Activated naive CD4-positive, alpha-beta T cell treated with anti-CD3 and anti-CD28 coated beads for 36 hours (primary cell): Measurements from ENCODE around the gene AK2. TPM values are rescaled to one million over a fixed set of nuclear protein-coding genes. Genes with fewer than 3 reads are reported as not detected.
"Not testable (repeated sequence)": the region's sequence is repeated elsewhere in the genome, so short reads cannot be mapped to it uniquely, and the experiment has no call there.

Experiments
- CTCF ChIA-PET: fragments of 350-600 bp; sonication (Branson Sonifier 250); formaldehyde crosslinking; loops from one replicate; lab custom pipeline; 2021; ENCODE audit warnings: antibody characterized with exemption; lab: Charles Lee
- DNase-seq: peaks from one replicate; pipeline ENCODE4 v3.0.0-alpha.2; 2020
- H3K27ac Mint-ChIP-seq: one replicate; pipeline ENCODE4 v1.8.0; 2021; ENCODE audit warnings: mild to moderate bottlenecking, mixed read lengths
- H3K27me3 Mint-ChIP-seq: one replicate; pipeline ENCODE4 v1.8.0; 2021; ENCODE audit warnings: low read depth, mixed read lengths
- H3K36me3 Mint-ChIP-seq: one replicate; pipeline ENCODE4 v1.8.0; 2021; ENCODE audit warnings: low read depth, mixed read lengths
- H3K4me1 Mint-ChIP-seq: one replicate; pipeline ENCODE4 v1.8.0; 2021; ENCODE audit warnings: low read depth, mixed read lengths
- H3K4me3 Mint-ChIP-seq: one replicate; pipeline ENCODE4 v1.8.0; 2021; ENCODE audit warnings: mild to moderate bottlenecking, moderate library complexity, mixed read lengths
- H3K9me3 Mint-ChIP-seq: one replicate; pipeline ENCODE4 v1.8.0; 2021; ENCODE audit warnings: mixed read lengths
- intact Hi-C: fragments of 100-400 bp; cut with micrococcal nuclease; formaldehyde crosslinking; loops from one replicate; pipeline ENCODE4 v1.15.1; 2023
- total RNA-seq, 2 experiments: library from RNA; stranded (reverse); gene quantifications; one replicate each; pipeline ENCODE4 v1.2.3, GENCODE V29; 2021

AK2 gene
- total RNA-seq, 2 experiments from 2014 or later, result 311 to 328 TPM

GRCh38 chr1:33070628-33071027, 33.9 kb upstream of the AK2 start:
- H3K36me3 Mint-ChIP-seq, result peaks cover 3% of the 10 kb centered on the region
- CTCF ChIA-PET, result no interaction called here
- H3K9me3 Mint-ChIP-seq, result peaks cover 18% of the 10 kb centered on the region
- H3K4me1 Mint-ChIP-seq, result no peaks in the 10 kb centered on the region
- no peak overlapping the region for H3K27ac Mint-ChIP-seq
- H3K4me3 Mint-ChIP-seq, result no peak overlapping the region
- H3K27me3 Mint-ChIP-seq, result peaks cover 2% of the 10 kb centered on the region
- intact Hi-C loops, result no loop called here
- DNase-seq, result no peak

GRCh38 chr1:33068108-33068507, 31.4 kb upstream of the AK2 start:
- CTCF ChIA-PET, H3K27ac Mint-ChIP-seq, H3K4me1 Mint-ChIP-seq, H3K27me3 Mint-ChIP-seq, H3K4me3 Mint-ChIP-seq, DNase-seq, intact Hi-C loops, H3K36me3 Mint-ChIP-seq: not testable (repeated sequence)
- peaks cover 42% of the 10 kb centered on the region for H3K9me3 Mint-ChIP-seq

- H3K4me3 Mint-ChIP-seq, H3K4me1 Mint-ChIP-seq, H3K27ac Mint-ChIP-seq, intact Hi-C loops, H3K27me3 Mint-ChIP-seq, CTCF ChIA-PET, DNase-seq, H3K36me3 Mint-ChIP-seq: not testable (repeated sequence)
- H3K9me3 Mint-ChIP-seq, result peaks cover 53% of the 10 kb centered on the region
Observed at GRCh38 chr1:33066477-33066876, 29.8 kb upstream of the AK2 start.

GRCh38 chr1:33065301-33065700, 28.6 kb upstream of the AK2 start:
- no peaks in the 10 kb centered on the region for H3K4me1 Mint-ChIP-seq
- no peak overlapping the region for H3K4me3 Mint-ChIP-seq

GRCh38 chr1:33064284-33064683, 27.6 kb upstream of the AK2 start:
- intact Hi-C loops, H3K27ac Mint-ChIP-seq, H3K4me1 Mint-ChIP-seq, H3K36me3 Mint-ChIP-seq, CTCF ChIA-PET, H3K4me3 Mint-ChIP-seq, DNase-seq, H3K27me3 Mint-ChIP-seq: not testable (repeated sequence)
- H3K9me3 Mint-ChIP-seq, result peaks cover 56% of the 10 kb centered on the region

More at GRCh38 chr1:33065301-33065700, 28.6 kb upstream of the AK2 start:
- peaks cover 2% of the 10 kb centered on the region for H3K27me3 Mint-ChIP-seq
- peaks cover 9% of the 10 kb centered on the region for H3K36me3 Mint-ChIP-seq
- CTCF ChIA-PET, result no interaction called here
- intact Hi-C loops, result no loop called here
- peaks cover 56% of the 10 kb centered on the region for H3K9me3 Mint-ChIP-seq
- H3K27ac Mint-ChIP-seq, result no peak overlapping the region
- no peak for DNase-seq

- Mint-ChIP-seq H3K9me3 (peaks cover 50% of the 10 kb centered on the region), H3K36me3 (peaks cover 11% of the 10 kb centered on the region), H3K4me3 (no peak overlapping the region), H3K27me3 (no peaks in the 10 kb centered on the region), H3K27ac (no peak overlapping the region), H3K4me1 (no peaks in the 10 kb centered on the region)
- DNase-seq, result no peak
- CTCF ChIA-PET, result interaction anchor here (1.3 kb wide), 1 partner anchor 128 kb away, joined by 3 read pairs; no protein-coding TSS in a partner anchor
- intact Hi-C loops, result no loop called here
Observed at GRCh38 chr1:33061834-33062233, 25.2 kb upstream of the AK2 start.

- peaks cover 38% of the 10 kb centered on the region for H3K9me3 Mint-ChIP-seq
- CTCF ChIA-PET, result interaction anchor here (0.7 to 1.3 kb wide), 2 partner anchors 117 to 126 kb away, joined by 3 read pairs; no protein-coding TSS in a partner anchor
- no peak overlapping the region for H3K27ac Mint-ChIP-seq
- H3K4me3 Mint-ChIP-seq, result no peak overlapping the region
- H3K27me3 Mint-ChIP-seq, result no peaks in the 10 kb centered on the region
- peaks cover under 1% of the 10 kb centered on the region for H3K4me1 Mint-ChIP-seq
- intact Hi-C loops, result no loop called here
- H3K36me3 Mint-ChIP-seq, result peaks cover 8% of the 10 kb centered on the region
- DNase-seq, result no peak
Observed at GRCh38 chr1:33060579-33061083, 23.9 kb upstream of the AK2 start.

GRCh38 chr1:33057095-33057494, 20.4 kb upstream of the AK2 start:
- H3K27ac Mint-ChIP-seq, result no peak overlapping the region
- intact Hi-C loops, result no loop called here
- no peak for DNase-seq

GRCh38 chr1:33056426-33056825, 19.7 kb upstream of the AK2 start:
- no peak for DNase-seq
- Mint-ChIP-seq H3K27me3 (no peaks in the 10 kb centered on the region), H3K4me3 (no peak overlapping the region), H3K4me1 (peaks cover 2% of the 10 kb centered on the region), H3K36me3 (peaks cover 2% of the 10 kb centered on the region), H3K27ac (no peak overlapping the region), H3K9me3 (peaks cover 4% of the 10 kb centered on the region)
- CTCF ChIA-PET, result interaction anchor here (0.7 to 6.1 kb wide), 17 partner anchors 10 to 343 kb away, joined by 3 to 84 read pairs (median 4); no protein-coding TSS in a partner anchor
- intact Hi-C loops, result no loop called here

More at GRCh38 chr1:33057095-33057494, 20.4 kb upstream of the AK2 start:
- Mint-ChIP-seq H3K27me3 (no peaks in the 10 kb centered on the region), H3K36me3 (peaks cover 2% of the 10 kb centered on the region), H3K4me1 (peaks cover 2% of the 10 kb centered on the region), H3K4me3 (no peak overlapping the region), H3K9me3 (peaks cover 9% of the 10 kb centered on the region)
- CTCF ChIA-PET, result interaction anchor here (0.7 to 6.1 kb wide), 10 partner anchors 10 to 344 kb away, joined by 3 to 84 read pairs (median 5); no protein-coding TSS in a partner anchor

GRCh38 chr1:33055210-33056008, 18.7 kb upstream of the AK2 start:
- Mint-ChIP-seq H3K4me1 (peaks cover 4% of the 10 kb centered on the region), H3K27ac (no peak overlapping the region), H3K4me3 (no peak overlapping the region), H3K9me3 (peaks cover 3% of the 10 kb centered on the region), H3K36me3 (peaks cover 2% of the 10 kb centered on the region), H3K27me3 (no peaks in the 10 kb centered on the region)
- CTCF ChIA-PET, result interaction anchor here (0.6 to 6.1 kb wide), 28 partner anchors 9 to 457 kb away, joined by 3 to 84 read pairs (median 4); no protein-coding TSS in a partner anchor
- intact Hi-C loops, result loop anchor here (1.0 kb wide), 1 partner anchor 122 kb away; no protein-coding TSS in a partner anchor
- peak; percentile 36 for DNase-seq

- H3K4me3 Mint-ChIP-seq, result no peak overlapping the region
- no peaks in the 10 kb centered on the region for H3K36me3 Mint-ChIP-seq
- H3K9me3 Mint-ChIP-seq, result peaks cover 3% of the 10 kb centered on the region
- intact Hi-C loops, result no loop called here
- no peaks in the 10 kb centered on the region for H3K27me3 Mint-ChIP-seq
- CTCF ChIA-PET, result interaction anchor here (0.6 kb wide), 1 partner anchor 273 kb away, joined by 3 read pairs; no protein-coding TSS in a partner anchor
- no peak for DNase-seq
- H3K27ac Mint-ChIP-seq, result no peak overlapping the region
- H3K4me1 Mint-ChIP-seq, result peaks cover 2% of the 10 kb centered on the region
Observed at GRCh38 chr1:33050221-33051076, 13.8 kb upstream of the AK2 start.

- no peak overlapping the region for H3K4me3 Mint-ChIP-seq
- H3K27ac Mint-ChIP-seq, result no peak overlapping the region
- no peaks in the 10 kb centered on the region for H3K27me3 Mint-ChIP-seq
- H3K4me1 Mint-ChIP-seq, result peaks cover 2% of the 10 kb centered on the region
- intact Hi-C loops, result no loop called here
- peaks cover 3% of the 10 kb centered on the region for H3K9me3 Mint-ChIP-seq
- no peak for DNase-seq
- CTCF ChIA-PET, result interaction anchor here (1.0 kb wide), 1 partner anchor 16 kb away, joined by 4 read pairs; no protein-coding TSS in a partner anchor
- H3K36me3 Mint-ChIP-seq, result no peaks in the 10 kb centered on the region
Observed at GRCh38 chr1:33049371-33049770, 12.7 kb upstream of the AK2 start.
